HG03521 (cell line): Measurements from ENCODE around the gene NXPE3.
A peak's percentile ranks its signal among the peaks of the same experiment; 100 is the strongest.
"Not testable (repeated sequence)": the region's sequence is repeated elsewhere in the genome, so short reads cannot be mapped to it uniquely, and the experiment has no call there.

Experiments
- ATAC-seq: cut with Tn5 transposase; IDR thresholded peaks from one replicate; pipeline ENCODE4 v1.9.1; 2021; ENCODE audit warnings: mild to moderate bottlenecking, moderate library complexity; ENCODE audit not compliant: unreplicated experiment

NXPE3 gene

DNA sequence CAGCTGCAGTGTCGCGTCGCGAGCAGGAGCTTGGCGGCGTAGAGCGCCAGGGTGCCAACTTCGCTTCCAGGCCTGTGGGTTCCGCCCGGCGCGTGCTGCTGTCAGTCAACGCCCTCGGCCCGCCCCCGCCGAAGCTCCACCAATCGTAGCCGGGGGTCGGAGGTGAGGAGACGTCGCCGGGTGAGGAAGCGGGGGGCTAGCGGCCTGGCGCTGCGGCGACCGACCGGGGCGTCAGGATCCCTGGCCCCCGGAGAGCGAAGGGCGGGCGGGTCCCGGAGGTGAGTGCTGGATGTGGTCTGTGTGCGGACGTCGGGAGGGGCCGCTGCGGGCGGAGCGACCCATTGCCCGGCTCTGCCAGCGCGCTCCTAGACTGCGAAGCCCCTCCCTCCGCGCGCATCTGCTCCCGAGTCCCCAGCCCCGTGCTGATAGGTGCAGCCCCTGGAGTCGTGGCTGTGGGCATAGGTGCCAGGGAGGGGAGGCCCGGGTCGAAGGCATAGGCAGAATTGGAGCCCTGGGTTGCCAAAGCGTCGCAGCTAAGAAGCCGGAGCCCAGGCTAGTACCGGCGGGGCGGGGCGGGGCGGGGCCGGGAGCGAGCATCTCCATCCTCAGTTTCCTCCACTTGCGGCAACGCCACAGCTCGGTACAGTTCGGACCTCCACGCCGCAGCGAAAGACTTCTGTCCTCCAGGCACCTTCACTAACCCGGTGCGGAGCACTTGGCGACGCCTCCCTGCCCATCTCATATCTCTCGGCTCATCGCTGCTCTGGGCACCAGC, at the start of gene NXPE3:
TSS of gene NXPE3 (plus strand) at position 165 of the 775 bp plus-strand sequence. CDS start 6,386 bp downstream, outside the sequence.
- peak; percentile 92 for ATAC-seq

DNA sequence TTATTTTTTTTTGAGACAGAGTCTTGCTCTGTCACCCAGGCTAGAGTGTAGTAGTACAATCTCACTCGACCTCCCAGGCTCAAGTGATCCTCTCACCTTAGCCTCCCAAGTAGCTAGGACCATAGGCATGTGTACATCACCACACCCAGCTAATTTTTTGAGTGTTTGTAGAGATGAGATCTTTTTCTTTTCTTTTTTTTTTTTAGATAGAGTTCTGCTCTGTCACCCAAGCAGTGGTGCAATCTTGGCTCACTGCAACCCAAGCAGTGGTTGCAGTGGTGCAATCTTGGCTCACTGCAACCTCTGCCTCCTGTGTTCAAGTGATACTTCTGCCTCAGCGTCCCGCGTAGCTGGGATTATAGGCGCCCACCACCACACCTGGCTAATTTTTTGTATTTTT, 49.4 kb upstream of the NXPE3 start:
- no peak for ATAC-seq

DNA sequence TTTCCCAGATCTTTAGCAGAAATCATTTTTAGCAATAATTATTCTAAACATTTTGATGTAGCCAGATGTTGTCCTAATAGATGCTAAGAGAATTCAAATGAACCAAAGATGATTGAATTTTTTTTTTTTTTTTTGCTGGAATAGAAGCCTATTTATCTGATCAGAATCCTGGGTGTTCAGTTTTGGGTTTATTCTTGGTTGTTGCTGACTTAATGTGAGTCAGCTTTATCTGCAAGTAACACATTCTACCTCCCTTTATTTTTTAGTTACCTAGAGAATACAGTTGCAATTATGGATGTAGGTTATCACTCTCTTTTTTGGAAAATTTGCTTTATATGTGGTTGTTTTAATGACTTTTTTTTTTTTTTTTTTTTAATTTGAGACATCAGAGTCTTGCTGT, 48.2 kb upstream of the NXPE3 start:
- no peak for ATAC-seq

- no peak for ATAC-seq
Measured at GRCh38 chr3:101732240-101732641, 46.8 kb upstream of the NXPE3 start.

GRCh38 chr3:101735833-101736232, 43.2 kb upstream of the NXPE3 start:
- no peak for ATAC-seq

DNA sequence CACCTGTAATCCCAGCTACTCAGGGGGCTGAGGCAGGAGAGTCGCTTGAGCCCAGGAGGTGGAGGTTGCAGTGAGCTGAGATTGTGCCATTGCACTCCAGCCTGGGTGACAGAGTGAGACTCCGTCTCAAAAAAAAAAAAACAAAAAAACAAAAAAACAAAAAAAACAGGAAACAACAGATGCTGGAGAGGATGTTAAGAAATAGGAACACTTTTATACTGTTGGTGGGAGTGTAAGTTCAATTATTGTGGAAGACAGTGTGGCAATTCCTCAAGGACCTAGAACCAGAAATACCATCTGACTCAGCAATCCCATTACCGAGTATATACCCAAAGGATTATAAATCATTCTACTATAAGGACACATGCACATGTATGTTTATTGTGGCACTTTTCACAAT, 37.1 kb upstream of the NXPE3 start:
- not testable (repeated sequence) for ATAC-seq

DNA sequence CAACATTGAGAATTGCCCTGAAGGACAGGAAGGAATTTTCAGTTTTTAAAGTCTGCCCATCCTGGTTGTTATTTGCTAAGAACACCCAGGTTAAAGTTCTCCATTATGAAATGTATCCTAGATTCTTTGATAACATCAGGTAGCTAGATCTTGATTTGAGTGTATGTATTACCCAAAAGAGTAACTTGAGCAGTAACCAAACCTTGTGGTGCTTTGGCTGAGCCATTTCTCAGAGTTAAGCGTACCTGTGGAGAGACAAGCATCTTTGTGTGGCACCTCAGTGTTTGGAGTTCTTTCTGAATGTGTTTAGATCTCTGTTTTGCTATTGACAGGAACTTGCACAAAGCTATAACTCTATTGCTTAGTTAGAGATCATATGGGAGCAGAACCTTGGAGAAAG, 34.2 kb upstream of the NXPE3 start:
- no peak for ATAC-seq

DNA sequence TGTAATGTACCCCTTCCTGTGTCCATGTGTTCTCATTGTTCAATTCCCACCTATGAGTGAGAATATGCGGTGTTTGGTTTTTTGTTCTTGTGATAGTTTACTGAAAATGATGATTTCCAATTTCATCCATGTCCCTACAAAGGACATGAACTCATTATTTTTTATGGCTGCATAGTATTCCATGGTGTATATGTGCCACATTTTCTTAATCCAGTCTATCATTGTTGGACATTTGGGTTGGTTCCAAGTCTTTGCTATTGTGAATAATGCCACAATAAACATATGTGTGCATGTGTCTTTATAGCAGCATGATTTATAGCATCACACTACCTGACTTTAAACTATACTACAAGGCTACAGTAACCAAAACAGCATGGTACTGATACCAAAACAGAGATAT, 33.1 kb upstream of the NXPE3 start:
- ATAC-seq: not testable (repeated sequence)

DNA sequence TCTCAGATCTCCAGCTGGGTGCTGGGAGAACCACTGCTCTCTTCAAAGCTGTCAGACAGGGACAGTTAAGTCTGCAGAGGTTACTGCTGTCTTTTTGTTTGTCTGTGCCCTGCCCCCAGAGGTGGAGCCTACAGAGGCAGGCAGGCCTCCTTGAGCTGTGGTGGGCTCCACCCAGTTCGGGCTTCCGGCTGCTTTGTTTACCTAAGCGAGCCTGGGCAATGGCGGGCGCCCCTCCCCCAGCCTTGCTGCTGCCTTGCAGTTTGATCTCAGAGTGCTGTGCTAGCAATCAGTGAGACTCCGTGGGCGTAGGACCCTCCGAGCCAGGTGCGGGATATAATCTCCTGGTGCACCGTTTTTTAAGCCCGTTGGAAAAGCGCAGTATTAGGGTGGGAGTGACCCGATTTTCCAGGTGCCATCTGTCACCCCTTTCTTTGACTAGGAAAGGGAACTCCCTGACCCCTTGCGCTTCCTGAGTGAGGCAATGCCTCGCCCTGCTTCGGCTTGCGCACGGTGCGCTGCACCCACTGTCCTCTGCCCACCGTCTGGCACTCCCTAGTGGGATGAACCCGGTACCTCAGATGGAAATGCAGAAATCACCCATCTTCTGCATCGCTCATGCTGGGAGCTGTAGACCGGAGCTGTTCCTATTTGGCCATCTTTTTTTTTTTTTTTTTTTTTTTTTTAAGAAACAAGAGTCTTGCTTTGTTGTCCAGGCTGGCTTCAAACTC, 25.5 kb upstream of the NXPE3 start:
- not testable (repeated sequence) for ATAC-seq

DNA sequence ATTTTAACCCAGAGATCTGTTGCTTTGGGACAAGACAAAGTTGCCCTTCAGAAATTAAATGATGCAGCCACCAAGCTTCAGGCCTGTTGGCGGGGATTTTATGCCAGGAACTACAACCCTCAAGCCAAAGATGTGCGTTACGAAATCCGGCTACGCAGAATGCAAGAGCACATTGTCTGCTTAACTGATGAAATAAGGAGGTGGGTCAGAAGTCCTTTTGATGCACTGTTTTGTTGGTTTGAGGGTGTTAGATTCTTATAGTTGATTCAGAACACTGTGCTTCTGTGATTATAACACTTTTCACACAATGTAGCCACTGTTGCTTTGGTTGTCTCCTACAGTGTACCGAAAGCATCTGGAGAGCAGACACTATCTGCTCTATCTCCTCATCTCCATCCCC, 20.8 kb upstream of the NXPE3 start:
- ATAC-seq: no peak

GRCh38 chr3:101762041-101762646, 16.9 kb upstream of the NXPE3 start:
- no peak for ATAC-seq

DNA sequence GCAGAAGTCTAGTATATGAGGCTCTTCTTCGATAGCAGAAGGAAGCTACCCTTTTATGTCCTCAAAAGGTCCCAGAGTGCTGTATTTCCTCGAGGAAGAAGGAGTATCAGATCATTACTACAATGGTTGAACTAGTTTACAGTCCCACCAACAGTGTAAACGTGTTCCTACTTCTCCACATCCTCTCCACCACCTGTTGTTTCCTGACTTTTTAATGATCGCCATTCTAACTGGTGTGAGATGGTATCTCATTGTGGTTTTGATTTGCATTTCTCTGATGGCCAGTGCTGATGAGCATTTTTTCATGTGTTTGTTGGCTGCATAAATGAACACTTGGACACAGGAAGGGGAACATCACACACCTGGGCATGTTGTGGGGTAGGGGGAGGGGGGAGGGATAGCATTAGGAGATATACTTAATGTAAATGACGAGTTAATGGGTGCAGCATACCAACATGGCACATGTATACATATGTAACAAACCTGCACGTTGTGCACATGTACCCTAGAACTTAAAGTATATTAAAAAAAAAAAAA, 1.2 kb upstream of the NXPE3 start:
- not testable (repeated sequence) for ATAC-seq

DNA sequence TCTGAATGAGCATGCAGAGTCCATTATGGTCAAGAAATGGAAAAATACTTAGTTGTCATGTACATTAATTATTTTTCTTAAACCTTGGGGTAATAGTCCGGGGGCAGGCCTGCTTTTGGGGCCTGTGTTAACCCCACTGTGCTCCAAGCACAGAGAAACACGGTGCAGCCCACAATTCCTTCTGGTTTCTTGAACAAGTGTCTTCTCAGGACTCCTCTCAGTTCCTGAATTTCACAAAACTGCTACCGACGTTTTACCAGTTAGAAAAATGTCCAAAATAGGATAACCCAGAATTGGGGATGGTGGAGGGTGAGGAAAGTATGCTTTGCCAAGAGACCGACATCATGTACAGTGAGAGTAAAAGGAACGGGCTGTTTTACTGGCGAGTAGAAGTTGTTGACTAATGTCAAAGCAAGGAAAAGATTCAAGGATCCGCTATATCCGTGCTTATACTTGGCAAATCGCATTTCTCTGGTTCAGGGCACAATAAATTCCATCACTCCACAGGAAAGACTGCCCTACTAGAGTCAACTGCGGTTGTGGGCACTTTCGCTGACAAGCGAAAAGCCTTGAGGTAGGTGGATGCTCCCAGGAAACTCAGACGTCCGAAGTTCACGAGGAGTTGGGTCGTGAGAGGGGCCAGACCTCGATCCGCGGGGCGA, 495 bp upstream of the NXPE3 start:
- no peak for ATAC-seq

DNA sequence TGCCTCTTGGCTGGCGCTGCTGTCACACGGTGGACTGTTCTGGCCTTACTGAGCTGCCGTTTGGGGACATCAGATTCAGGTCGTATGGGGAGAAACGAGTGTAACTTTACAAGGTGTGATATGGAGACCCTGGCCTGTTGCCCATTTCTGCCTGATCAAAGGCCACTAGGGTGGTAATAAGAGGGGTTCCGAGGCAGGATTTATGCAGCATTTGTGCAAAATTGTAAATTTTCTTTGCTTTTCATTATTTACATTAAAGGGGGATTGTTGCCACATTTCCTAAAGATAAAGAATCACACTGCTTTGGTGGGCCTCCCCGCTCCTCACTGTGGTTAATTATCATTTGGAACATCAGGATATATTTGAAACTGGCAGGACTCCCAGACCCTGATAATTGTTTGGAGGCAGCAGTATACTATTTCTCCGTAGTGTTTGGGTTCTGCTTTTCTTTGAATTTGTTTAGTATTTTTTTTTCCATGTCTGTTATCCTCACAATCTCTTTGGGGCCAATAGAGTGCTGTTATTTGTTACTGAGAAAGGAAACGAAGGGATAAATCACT, 891 bp downstream of the NXPE3 start:
- no peak for ATAC-seq

DNA sequence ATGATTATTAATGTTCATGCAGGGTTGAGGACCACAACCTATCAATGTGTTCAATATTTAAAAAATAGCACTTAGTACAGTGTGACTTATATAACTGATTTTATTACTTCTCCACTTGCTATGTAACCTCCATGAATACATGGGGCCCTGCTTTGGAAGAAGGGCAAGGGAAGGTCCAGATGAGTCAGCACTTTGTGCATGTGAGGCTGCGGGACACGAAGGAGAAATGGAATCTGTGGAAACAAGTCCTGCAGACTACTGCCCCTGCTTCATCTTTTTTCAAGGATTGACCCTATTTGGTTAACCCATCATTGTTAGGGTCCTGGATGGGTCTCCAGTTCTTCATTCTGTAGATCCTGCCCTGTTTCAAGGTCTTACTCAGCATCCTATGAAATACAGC, 1.6 kb downstream of the NXPE3 start:
- no peak for ATAC-seq

GRCh38 chr3:101781166-101781565, 2.2 kb downstream of the NXPE3 start:
- no peak for ATAC-seq

DNA sequence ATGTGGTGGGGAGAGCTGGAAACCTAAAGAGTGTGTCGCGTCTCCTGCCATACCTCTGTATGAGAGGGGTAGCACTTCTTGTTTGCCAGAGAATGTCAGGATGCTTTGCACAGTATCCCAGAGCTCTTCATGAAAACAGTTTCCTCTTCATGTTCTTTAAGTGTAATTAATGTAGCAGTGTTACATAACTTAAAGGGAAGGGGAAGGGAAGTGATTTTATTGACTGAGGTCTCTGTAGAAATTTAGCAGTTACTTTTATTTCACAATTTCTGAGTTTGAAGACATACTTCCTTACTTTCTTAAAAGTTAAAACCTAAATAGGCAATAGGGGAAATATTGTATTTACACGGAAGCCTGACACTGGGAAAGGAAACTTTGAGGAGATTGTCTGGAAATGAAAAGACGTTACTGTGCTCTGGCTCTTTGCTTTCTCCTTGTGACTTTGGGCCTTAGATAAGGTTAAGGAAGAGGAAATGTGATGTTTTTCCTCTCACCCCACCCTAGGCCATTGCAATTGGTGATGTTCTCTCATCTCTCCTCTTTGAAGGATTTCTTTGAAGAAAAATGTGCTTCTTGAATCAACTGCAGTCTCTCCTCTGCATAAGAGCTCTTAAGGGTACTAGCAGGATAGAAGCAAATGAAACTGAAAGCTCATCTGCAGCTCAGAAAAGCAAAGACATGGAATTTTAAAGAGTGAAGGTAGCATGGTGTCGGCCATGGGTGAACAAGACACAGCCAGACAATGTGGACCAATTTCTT, 6.0 kb downstream of the NXPE3 start:
- no peak for ATAC-seq

DNA sequence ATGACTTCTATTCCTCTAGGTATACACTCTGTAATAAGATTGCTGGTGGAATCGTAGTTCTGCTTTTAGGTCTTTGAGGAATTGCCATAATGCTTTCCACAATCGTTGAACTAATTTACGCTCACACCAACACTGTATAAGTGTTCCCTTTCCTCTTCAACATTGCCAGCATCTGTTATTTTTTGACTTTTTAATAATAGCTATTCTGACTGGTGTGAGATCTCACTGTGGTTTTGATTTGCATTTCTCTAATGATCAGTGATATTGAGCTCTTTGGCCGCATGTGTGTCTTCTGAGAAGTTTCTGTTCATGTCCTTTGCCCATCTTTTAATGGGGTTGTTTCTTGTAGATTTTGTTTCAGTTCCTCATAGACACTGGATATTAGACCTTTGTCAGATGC, 12.8 kb downstream of the NXPE3 start:
- ATAC-seq: peak; percentile 98

DNA sequence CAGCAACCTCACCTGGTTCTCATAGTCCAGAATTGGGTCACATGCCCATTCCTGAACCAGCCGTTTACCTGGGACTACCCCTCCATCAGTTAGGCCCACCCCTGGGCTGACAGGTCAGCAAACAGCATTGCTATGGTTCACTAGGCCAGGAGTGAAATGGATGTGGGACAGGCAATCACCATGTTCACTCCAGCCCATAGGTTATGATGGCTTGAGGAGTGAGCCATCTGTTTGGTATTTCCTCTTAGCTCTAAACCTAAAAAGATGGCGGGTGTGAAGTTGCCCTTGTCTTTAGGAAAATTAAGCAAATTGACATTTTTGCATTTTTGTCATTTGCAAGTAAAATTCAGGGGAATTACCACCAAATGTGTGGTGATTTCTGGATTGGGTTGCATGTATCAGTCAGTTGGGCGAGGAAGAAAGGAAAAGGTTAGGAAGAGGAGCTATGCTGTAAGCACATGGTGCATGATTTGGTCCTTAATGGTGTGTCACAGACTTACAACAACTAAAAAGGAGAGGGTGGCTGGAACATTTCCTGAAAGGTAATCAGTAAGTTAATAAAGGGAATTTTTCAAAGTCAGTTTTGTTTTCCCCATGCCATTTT, 17.2 kb downstream of the NXPE3 start:
- ATAC-seq: no peak

GRCh38 chr3:101801174-101801573, 22.2 kb downstream of the NXPE3 start:
- ATAC-seq: no peak
